ENCODE data around the gene CCDC182.

DNA sequence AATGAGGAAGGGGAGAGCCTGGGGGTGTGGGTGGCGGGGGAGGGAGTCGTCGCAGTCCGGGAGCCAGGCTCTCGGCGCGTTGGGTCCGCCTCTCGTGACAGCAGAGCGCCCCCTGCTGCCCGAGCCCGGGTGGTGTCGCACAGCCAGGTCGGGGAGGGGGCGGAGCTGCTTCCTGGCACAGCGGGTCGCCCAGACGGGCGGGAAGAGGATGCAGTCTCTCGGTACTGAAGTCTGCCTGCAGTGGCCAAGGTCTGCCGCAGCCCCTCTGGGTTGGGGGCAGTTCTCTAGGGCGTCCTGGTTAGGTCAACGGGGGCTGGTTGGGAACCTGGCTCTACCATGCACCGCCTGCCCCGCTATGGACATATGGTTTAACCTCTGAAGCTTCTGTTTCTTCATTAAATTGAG is 38.2 kb upstream of the CCDC182 start:
- TF ChIP-seq, protein P1, sequence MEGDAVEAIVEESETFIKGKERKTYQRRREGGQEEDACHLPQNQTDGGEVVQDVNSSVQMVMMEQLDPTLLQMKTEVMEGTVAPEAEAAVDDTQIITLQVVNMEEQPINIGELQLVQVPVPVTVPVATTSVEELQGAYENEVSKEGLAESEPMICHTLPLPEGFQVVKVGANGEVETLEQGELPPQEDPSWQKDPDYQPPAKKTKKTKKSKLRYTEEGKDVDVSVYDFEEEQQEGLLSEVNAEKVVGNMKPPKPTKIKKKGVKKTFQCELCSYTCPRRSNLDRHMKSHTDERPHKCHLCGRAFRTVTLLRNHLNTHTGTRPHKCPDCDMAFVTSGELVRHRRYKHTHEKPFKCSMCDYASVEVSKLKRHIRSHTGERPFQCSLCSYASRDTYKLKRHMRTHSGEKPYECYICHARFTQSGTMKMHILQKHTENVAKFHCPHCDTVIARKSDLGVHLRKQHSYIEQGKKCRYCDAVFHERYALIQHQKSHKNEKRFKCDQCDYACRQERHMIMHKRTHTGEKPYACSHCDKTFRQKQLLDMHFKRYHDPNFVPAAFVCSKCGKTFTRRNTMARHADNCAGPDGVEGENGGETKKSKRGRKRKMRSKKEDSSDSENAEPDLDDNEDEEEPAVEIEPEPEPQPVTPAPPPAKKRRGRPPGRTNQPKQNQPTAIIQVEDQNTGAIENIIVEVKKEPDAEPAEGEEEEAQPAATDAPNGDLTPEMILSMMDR (conservative IDR thresholded peaks at IDR 0.05; ENCODE audit: low read depth, low read length), result peak; percentile 99
- no peak for TF ChIP-seq EZH2 (IDR thresholded peaks at IDR 0.05; ENCODE audit: borderline replicate concordance, low read depth, low read length, poor library complexity, severe bottlenecking)

Data from A673 (cell line).